SK-N-SH treated with all-trans-retinoic acid at 6 μM for 48 hours (cell line): ENCODE results near the gene SLC2A4RG.
A peak's percentile ranks its signal among the peaks of the same experiment; 100 is the strongest.

Source experiments
- ATAC-seq: fragments of 200-7000 bp; cut with Tn5 transposase; 3 replicates; pipeline ENCODE4 v1.9.1; 2020; ENCODE audit warnings: mild to moderate bottlenecking, moderate library complexity
- ARNTL ChIP-seq: fragments of 450-650 bp; formaldehyde crosslinking; IDR thresholded peaks from 2 replicates; pipeline ENCODE4 v1.5.0; 2020; ENCODE audit warnings: low read depth, mild to moderate bottlenecking, moderate library complexity, borderline replicate concordance
- BACH2 ChIP-seq: fragments of 250-450 bp; sonication (Bioruptor Pico); IDR thresholded peaks from 2 replicates; pipeline ENCODE4 v1.9.0; 2021; ENCODE audit warnings: mild to moderate bottlenecking, borderline replicate concordance
- CREB5 ChIP-seq: fragments of 250-450 bp; sonication (Bioruptor Pico); IDR thresholded peaks from 2 replicates; pipeline ENCODE4 v1.5.1; 2020; ENCODE audit warnings: low read depth, mild to moderate bottlenecking, moderate library complexity
- CSDC2 ChIP-seq: fragments of 250-450 bp; sonication (Bioruptor Pico); IDR thresholded peaks from 2 replicates; pipeline ENCODE4 v1.5.0; 2020; ENCODE audit warnings: mild to moderate bottlenecking, moderate library complexity
- CSRNP3 ChIP-seq: fragments of 250-450 bp; sonication (Bioruptor Pico); IDR thresholded peaks from 2 replicates; pipeline ENCODE4 v1.5.1; 2021; ENCODE audit warnings: mild to moderate bottlenecking, moderate library complexity
- ESRRG ChIP-seq: fragments of 250-450 bp; sonication (Bioruptor Pico); IDR thresholded peaks from 2 replicates; pipeline ENCODE4 v1.6.1; 2021; ENCODE audit warnings: mild to moderate bottlenecking
- GLIS3 ChIP-seq: fragments of 250-450 bp; sonication (Bioruptor Pico); IDR thresholded peaks from 2 replicates; pipeline ENCODE4 v1.5.0; 2020; ENCODE audit warnings: mild to moderate bottlenecking, moderate library complexity
- ISL1 ChIP-seq: fragments of 250-450 bp; sonication (Bioruptor Pico); IDR thresholded peaks from 2 replicates; pipeline ENCODE4 v2.1.2; 2022; ENCODE audit warnings: mild to moderate bottlenecking, moderate library complexity
- OSR1 ChIP-seq: fragments of 250-450 bp; sonication (Bioruptor Pico); IDR thresholded peaks from 2 replicates; pipeline ENCODE4 v1.8.0; 2022; ENCODE audit warnings: moderate library complexity, mild to moderate bottlenecking, inconsistent platforms
- RARB ChIP-seq: fragments of 250-450 bp; sonication (Bioruptor Pico); IDR thresholded peaks from 2 replicates; pipeline ENCODE4 v1.8.0; 2021; ENCODE audit warnings: mild to moderate bottlenecking, moderate library complexity
- SNAI2 ChIP-seq: fragments of 250-450 bp; sonication (Bioruptor Pico); IDR thresholded peaks from 2 replicates; pipeline ENCODE4 v1.5.0; 2020; ENCODE audit warnings: mild to moderate bottlenecking, moderate library complexity
- TCF4 ChIP-seq: fragments of 250-450 bp; sonication (Bioruptor Pico); IDR thresholded peaks from 2 replicates; pipeline ENCODE4 v1.8.0; 2021; ENCODE audit warnings: mild to moderate bottlenecking, moderate library complexity, borderline replicate concordance
- TOX ChIP-seq: fragments of 250-450 bp; sonication (Bioruptor Pico); IDR thresholded peaks from 2 replicates; pipeline ENCODE4 v1.8.0; 2021; ENCODE audit warnings: mild to moderate bottlenecking, moderate library complexity, borderline replicate concordance
- TSHZ2 ChIP-seq: fragments of 250-450 bp; sonication (Bioruptor Pico); IDR thresholded peaks from 2 replicates; pipeline ENCODE4 v1.5.0; 2020; ENCODE audit warnings: mild to moderate bottlenecking, moderate library complexity
- ZC3H10 ChIP-seq: fragments of 250-450 bp; sonication (Bioruptor Pico); IDR thresholded peaks from 2 replicates; pipeline ENCODE4 v1.5.1; 2021; ENCODE audit warnings: mild to moderate bottlenecking, moderate library complexity
- ZFP3 ChIP-seq: fragments of 250-450 bp; sonication (Bioruptor Pico); IDR thresholded peaks from 2 replicates; pipeline ENCODE4 v1.5.0; 2020; ENCODE audit warnings: mild to moderate bottlenecking, moderate library complexity
- ZFP30 ChIP-seq: fragments of 450-650 bp; formaldehyde crosslinking; IDR thresholded peaks from 2 replicates; pipeline ENCODE4 v1.5.0; 2022; ENCODE audit warnings: mild to moderate bottlenecking, moderate library complexity
- ZNF565 ChIP-seq: fragments of 450-650 bp; formaldehyde crosslinking; conservative IDR thresholded peaks from 2 replicates; pipeline ENCODE4 v1.5.0; 2020; ENCODE audit warnings: low read depth, mild to moderate bottlenecking, moderate library complexity
- ZNF70 ChIP-seq: fragments of 450-650 bp; formaldehyde crosslinking; IDR thresholded peaks from 2 replicates; pipeline ENCODE4 v1.5.0; 2020; ENCODE audit warnings: mild to moderate bottlenecking, moderate library complexity
- ZNF8 ChIP-seq: fragments of 450-650 bp; formaldehyde crosslinking; IDR thresholded peaks from 2 replicates; pipeline ENCODE4 v1.5.0; 2020; ENCODE audit warnings: mild to moderate bottlenecking, moderate library complexity
- TF ChIP-seq, protein P1 (sequence below): fragments of 250-450 bp; sonication (Bioruptor Pico); IDR thresholded peaks from 2 replicates; pipeline ENCODE4 v1.8.0; 2021; ENCODE audit warnings: low read depth, mild to moderate bottlenecking, moderate library complexity, borderline replicate concordance

SLC2A4RG gene

DNA sequence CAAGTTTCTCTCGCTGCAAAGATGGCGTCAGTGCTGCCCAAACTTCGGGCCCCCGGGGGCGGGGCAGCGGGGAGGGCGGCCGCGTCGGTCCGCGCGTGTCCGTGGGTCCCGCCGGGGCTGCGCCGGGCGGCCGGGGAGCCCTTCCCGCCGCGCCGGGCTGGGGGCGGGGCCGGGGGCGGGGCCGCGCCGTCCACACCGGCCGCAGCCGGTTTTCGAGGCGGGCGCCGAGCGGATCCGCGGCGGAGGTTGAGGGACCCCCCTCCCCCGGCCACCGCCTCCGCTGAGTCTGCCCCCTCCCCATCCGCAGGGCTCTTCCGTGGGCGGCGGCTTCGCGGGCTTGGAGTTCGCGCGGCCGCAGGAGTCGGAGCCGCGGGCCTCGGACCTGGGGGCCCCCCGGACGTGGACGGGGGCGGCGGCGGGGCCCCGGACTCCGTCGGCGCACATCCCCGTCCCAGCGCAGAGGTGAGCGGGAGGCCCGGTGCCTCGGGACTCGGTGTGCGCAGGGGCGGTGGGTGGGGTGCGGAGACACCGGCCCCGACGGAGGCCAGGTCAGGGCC, 572 bp downstream of the SLC2A4RG start:
- ATAC-seq: peak; percentile 11
- TF ChIP-seq TSHZ2 (CRISPR knock-in tag) (0 out of 2 replicates have a peak, but pooled peaks have one; percentile 17), ZC3H10 (CRISPR knock-in tag) (no peak)
- TF ChIP-seq, all 23 proteins: peak for 1

DNA sequence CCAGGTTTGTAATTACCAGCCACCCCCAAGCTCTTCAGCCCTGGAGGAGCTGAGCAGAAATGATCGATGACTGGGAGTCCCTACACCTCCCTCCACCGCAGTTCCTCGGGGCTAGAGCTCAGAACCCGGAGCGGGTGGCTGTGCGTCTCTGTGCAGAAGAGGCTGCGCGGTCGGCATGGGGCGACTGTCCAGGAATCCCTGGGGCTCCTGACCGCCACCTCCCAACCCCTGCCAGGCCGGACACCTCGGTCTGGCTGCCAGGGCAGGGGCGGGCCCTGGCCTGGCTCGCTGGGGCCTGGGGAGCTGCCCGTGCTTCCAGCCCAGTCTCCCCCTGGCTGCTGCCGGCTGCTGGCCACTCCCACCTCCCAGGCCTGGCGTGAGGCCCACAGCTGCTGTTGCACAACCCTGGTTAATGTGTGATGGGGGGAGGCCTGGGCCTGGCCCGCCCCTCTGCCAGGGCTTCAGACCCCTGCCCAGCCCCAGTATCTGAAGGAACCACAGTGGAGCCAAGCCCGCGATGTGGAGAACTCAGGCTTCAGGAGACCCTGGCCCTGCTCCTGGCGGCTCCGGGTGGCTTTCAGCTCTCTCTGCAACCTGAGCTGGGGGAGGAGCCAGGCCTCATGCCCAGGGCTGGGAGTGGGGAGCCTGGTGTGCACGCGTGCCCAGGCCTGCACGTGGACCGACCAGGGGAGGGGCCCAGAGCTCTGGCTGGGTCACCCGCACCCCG, 1.2 kb downstream of the SLC2A4RG start:
- ATAC-seq: peak; percentile 80
- TF ChIP-seq TOX (CRISPR knock-in tag): no peak
- TF ChIP-seq TSHZ2 (CRISPR knock-in tag): 0 out of 2 replicates have a peak, but pooled peaks have one; percentile 13
- TF ChIP-seq TCF4: peak; percentile 33; the same call in 1 of the 2 replicates

DNA sequence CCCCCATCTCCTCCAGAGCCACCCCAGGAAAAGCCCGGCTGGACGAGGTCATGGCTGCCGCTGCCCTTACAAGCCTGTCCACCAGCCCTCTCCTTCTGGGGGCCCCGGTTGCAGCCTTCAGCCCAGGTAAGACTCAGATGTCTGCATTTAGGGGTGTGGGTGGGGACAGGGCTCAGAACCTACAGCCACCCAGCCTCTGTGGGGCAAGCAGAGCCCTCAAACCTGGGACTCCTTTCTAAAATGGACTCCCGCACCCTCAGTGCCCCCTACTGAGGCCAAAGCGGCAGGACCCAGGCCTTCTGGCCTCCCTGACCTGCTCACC, 1.7 kb downstream of the SLC2A4RG start:
- ATAC-seq: no peak

More for the DNA sequence above, 1.7 kb downstream of the SLC2A4RG start:
- TF ChIP-seq, protein P1, sequence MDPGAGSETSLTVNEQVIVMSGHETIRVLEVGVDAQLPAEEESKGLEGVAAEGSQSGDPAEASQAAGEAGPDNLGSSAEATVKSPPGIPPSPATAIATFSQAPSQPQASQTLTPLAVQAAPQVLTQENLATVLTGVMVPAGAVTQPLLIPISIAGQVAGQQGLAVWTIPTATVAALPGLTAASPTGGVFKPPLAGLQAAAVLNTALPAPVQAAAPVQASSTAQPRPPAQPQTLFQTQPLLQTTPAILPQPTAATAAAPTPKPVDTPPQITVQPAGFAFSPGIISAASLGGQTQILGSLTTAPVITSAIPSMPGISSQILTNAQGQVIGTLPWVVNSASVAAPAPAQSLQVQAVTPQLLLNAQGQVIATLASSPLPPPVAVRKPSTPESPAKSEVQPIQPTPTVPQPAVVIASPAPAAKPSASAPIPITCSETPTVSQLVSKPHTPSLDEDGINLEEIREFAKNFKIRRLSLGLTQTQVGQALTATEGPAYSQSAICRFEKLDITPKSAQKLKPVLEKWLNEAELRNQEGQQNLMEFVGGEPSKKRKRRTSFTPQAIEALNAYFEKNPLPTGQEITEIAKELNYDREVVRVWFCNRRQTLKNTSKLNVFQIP (CRISPR knock-in tag): no peak
- TF ChIP-seq CREB5 (CRISPR knock-in tag) (no peak), CSRNP3 (CRISPR knock-in tag) (no peak), BACH2 (CRISPR knock-in tag) (no peak), ZFP3 (CRISPR knock-in tag) (no peak), CSDC2 (CRISPR knock-in tag) (no peak), SNAI2 (CRISPR knock-in tag) (no peak), ZNF565 (CRISPR knock-in tag) (no peak), ARNTL (CRISPR knock-in tag) (no peak), TOX (CRISPR knock-in tag) (no peak), ZNF70 (CRISPR knock-in tag) (no peak), OSR1 (CRISPR knock-in tag) (no peak), RARB (no peak), ISL1 (CRISPR knock-in tag) (no peak), ZFP30 (no peak), ESRRG (CRISPR knock-in tag) (no peak), ZC3H10 (CRISPR knock-in tag) (no peak), TSHZ2 (CRISPR knock-in tag) (no peak), ZNF8 (no peak), GLIS3 (CRISPR knock-in tag) (no peak)
